G401 (cell line): Measurements from ENCODE around the gene ZNRF1. TPM values are rescaled to one million over a fixed set of nuclear protein-coding genes. Genes with fewer than 3 reads are reported as not detected.
A peak's percentile ranks its signal among the peaks of the same experiment; 100 is the strongest.

Source experiments
- DNase-seq: peaks from one replicate; pipeline ENCODE4 v3.0.0-alpha.2; 2015; ENCODE audit warnings: low spot score
- in situ Hi-C: cut with HindIII; loops from 2 replicates; pipeline ENCODE4 v1.10.0; 2016; ENCODE audit warnings: low sequenced_read_pairs, mixed read lengths
- total RNA-seq: library from RNA; depleted of rRNA; stranded (reverse); fragments of >200 nt; shearing (Covaris generic); gene quantifications from 2 replicates; pipeline ENCODE4 v1.2.3, GENCODE V29; 2014

Gene ZNRF1
- total RNA-seq, 1 experiment from 2014 or later = 21.2 TPM

- in situ Hi-C loops = no loop called here
- DNase-seq = no peak
Observed at GRCh38 chr16:75071621-75072020, 72.8 kb downstream of the ZNRF1 start.

DNA sequence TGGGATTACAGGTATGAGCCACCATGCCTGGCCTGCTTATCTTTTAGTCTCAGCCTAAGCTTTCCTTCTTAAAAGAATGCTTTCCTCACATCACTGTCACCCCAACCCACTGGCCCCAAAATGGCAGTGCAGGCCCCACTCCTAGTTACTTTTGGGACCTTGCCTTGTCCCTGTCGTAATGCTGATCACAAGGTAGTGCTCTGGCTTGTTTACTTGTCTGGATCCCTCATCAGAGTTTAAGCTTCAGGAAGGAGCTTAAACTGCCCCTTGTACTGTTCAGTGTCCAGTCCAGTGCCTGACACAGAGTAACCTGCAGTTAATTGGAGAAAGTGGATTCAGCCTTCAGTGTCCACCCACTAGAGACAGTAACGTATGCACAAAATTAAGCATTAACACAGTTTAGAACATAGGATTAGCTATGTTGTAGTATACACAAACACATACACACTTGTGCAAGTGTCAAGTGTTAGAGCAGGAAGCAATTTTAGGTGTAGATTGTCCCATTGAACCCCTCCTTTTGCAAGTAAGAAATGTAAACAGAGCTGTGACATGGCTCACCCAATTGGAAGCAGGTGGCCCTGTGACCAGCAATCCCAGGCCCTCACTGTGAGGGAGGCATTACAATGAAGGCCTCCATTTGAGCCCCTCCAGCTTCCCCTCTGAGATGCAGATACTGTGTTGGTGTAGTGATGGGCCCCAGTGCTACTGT lies 73.6 kb downstream of the ZNRF1 start:
- in situ Hi-C loops = no loop called here

DNA sequence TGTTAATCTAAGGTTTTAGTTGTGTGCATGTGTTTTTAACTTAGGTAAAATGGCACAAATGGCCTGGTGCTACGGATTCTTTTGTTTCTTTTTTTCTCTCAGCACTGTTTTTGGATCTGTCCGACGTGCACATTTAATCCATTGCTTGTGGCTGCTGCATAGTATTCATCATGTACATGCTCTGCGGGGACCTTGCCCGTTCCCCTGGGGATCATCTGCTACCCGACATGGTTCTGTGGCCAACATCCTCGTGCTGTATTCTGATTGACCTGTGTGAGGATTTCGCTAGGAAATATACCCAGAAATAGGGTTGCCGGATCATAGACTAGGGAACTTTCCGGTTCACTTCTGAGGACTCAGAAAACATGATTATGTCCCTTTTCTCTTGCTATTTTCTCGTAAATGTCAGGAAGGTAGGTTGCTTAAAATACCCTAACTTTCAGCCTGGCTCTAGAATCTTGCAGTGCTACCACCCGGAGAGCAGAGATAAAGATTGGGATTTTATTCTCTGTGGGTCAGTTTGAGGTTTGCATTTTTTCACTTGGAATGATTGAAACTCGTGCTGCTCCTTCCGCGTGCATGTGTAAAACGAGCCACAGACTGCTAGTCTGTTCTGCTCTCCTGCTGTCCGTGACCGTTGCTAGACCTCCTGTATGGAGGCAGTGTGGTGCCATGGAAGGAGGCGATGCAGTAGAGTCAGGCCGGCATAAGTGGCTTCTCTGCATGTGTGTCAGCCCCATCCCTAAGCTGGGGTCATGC lies 74.9 kb downstream of the ZNRF1 start:
- DNase-seq = no peak
- in situ Hi-C loops = no loop called here

More for the DNA sequence above, 73.6 kb downstream of the ZNRF1 start:
- DNase-seq = no peak

- no peak for DNase-seq
- in situ Hi-C loops = no loop called here
Observed at GRCh38 chr16:75074304-75074793, 75.5 kb downstream of the ZNRF1 start.

DNA sequence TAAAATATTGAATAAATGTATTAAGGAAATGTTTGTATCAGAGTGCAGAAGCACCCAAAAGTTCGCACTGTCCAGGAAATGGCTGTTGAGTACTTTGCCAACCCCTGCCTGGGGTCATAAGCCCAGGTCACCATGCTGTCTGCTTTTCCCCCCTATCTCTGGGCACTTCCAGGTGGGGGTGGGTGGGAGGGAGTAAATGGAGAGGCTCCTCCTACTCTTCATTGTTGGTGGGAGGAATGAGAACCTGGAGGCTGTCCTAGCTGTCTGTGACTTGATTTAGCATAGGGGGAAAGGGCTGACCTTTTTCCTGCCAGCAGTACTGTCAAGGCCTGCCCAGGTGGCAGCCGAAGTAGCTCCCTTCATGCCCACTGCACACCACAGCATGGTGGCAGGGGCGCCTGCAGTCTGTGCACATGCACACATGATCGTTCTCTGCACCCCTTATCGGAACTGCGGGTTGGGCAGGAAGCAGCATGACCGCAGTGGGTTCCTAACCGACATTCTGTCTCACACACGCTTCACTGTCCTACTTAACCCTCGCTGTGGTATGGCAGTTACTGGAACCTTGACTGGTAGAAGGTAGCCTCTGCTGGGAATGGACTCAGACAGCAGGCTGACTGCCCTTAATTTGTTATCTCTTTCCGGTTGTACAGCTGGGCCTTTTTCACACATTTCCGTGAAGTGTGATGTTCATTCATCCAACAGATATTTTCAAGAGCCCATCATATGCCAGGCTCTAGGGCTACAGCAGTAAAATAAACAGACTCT lies 76.3 kb downstream of the ZNRF1 start:
- DNase-seq = peak; percentile 79
- in situ Hi-C loops = no loop called here

DNA sequence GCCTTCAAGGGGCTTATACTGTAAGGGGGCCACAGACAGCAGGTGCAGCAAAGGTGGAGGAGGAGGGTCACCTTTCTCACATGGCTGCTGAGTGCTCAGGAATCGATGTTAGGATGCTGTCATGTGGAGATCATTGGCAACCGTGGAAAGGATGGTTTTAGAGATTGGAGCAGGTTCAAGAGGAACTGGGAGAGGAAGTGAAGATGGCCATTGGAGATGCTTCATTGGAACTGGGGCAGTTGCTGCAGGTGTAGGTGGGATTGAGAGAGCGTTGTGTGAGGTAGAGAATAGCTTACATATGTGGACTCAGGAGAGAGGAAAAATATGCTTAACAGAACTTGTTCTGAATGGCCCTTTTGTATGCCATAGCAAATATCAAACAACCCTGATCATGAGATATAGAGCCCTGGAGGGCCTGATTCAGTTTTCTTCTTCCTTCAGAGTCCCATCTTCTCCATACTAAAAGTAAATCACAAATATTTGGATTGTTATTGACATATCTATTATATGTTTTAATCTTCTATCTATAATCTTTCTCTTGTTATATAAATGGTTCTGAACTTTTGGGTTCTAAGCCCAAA lies 77.0 kb downstream of the ZNRF1 start:
- DNase-seq = no peak
- in situ Hi-C loops = no loop called here

- no peak for DNase-seq
- in situ Hi-C loops = no loop called here
Observed at GRCh38 chr16:75078886-75079285, 80.1 kb downstream of the ZNRF1 start.

DNA sequence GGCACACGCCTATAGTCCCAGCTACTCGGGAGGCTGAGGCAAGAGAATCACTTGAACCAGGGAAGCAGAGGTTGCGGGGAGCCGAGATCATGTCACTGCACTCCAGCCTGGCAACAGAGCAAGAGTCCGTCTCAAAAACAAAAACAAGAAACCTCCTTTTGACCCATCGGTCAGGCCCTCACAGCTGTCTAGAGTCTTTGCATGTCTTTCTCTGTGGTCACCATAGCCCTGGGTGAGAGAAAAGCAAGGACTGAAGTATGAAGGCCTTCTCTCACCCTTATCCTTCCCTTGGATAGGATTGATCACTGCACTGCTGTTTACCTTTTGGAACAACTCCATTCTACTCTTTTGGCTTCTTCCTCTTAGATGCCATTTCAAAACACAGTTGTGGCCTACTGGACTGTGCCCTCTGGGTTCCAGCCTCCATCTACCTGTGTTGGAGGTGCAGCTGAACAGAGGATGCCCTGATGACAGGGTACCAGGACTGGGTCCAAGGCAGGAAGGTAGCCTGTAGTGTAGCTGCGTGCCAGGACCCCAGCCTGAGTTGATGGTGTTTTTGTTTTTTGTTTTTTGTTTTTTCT lies 80.6 kb downstream of the ZNRF1 start:
- in situ Hi-C loops = no loop called here

DNA sequence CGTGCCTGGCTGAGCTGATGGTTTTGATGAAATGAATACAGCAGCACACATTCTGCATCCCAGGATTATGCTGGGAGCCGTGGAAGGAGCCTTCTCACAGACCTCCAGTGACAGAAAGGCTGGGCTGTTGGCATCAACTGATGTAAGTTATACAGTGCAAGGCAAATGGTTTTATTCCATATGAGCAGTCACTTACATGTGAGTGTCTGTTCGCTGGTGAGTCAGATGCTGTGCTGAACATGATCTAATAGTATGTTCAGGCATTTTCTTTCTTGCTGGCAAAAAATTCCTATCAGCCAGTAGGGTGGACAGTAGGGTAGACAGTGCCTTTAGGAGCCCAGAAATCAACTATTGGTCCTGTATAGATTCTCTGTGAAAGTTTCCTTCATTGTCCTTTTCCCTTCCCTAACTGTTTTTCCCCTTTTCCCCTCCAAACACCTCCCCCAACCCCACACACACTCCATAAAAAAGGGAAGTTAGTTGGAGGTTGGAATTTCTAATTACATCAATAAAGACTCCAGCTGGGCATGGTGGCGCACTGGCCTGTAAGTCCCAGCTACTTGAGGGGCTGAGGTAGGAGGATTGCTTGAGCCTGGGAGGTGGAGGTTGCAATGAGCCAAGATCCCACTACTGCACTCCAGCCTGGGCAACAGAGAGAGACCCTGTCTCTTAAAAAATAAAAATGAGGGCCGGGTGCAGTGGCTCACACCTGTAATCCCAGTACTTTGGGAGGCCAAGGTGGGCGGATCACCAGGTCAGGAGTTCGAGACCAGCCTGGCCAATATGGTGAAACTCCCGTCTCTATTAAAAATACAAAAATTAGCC lies 81.6 kb downstream of the ZNRF1 start:
- in situ Hi-C loops = no loop called here

More for the DNA sequence above, 80.6 kb downstream of the ZNRF1 start:
- no peak for DNase-seq

GRCh38 chr16:75081179-75081859 lies 82.5 kb downstream of the ZNRF1 start:
- in situ Hi-C loops = no loop called here
- DNase-seq = no peak

More for the DNA sequence above, 81.6 kb downstream of the ZNRF1 start:
- DNase-seq = no peak

- in situ Hi-C loops = no loop called here
- DNase-seq = no peak
Observed at GRCh38 chr16:75083813-75084212, 85.0 kb downstream of the ZNRF1 start.

DNA sequence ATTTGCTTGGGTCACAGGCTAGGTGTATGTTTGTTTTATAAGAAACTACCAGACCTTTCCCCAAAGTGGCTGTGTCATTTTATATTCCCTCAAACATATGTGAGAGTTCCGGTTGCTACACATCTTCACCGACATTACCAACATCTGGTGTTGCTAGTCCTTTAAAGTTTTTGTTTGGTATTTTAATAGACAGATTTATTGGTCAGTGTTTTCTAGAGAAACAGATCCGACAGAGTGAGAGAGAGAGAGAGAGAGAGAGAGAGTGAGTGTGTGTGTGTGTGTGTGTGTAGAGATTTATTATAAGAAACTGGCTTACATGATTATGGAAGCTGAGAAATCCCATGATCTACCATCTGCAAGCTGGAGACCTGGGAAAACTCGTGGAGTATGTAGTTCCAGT lies 86.7 kb downstream of the ZNRF1 start:
- no peak for DNase-seq
- in situ Hi-C loops = no loop called here

- no peak for DNase-seq
- in situ Hi-C loops = no loop called here
Observed at GRCh38 chr16:75086281-75086680, 87.5 kb downstream of the ZNRF1 start.

DNA sequence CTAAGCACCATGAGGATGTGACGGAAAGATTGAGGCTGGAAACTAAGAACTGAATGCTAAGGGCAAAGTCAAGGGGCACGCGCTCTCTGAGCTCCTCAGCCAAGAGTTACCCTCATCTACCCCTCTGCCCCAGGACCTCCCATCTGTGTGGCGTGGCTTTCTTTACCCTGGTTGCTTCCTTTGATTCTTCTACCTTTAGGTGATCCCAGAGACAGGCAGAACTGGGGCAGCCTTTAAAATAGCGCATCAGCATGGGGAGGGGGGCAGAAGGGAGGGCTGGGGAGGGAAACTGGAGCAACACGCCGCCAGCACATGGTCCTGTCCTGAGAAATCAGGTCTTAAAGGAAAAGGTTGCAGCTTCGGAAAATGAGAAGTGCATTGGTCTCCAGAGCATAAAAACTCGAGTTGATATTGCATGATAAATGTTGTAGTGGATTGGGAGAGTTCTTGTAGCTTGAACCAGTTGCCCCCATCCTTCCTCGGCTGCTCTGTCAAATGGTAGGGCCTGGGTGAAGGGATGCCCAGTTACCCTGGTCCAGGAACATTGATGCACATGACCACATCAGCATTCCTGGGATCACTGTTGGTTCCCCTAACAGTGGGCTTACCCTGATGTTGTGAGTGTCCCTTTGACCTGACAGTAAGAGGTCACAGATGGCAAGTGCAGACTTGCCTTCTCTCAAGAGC lies 88.0 kb downstream of the ZNRF1 start:
- in situ Hi-C loops = no loop called here
- no peak for DNase-seq

DNA sequence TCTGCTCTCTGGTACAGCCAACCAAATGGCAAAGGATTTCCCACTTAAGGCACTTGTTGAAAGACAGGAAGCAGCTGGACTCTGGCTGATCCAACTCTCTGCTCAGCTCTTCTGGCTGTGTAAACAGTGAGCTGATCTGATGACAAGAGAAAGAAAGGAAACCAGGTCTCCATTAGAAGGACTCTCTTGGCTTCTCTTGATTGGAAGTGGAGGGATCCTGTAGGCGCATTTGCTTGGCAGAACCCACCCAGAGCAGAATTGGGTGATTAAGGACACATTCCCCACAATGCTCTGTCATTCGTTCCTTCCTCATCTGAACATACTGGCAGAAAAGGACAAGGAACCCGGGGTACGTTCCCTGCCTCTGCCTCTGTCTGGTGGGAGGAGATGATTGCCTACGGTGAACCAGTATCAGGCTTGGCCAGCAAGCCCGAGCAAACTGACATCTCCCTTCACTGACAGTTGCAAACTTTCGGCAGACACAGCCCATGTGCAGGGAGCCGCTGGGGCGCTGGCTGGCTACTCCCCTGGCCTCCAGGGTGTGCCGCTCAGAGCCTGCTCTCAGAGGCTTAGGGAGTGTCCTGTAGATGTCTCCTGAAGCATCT lies 88.7 kb downstream of the ZNRF1 start:
- in situ Hi-C loops = no loop called here
- no peak for DNase-seq

DNA sequence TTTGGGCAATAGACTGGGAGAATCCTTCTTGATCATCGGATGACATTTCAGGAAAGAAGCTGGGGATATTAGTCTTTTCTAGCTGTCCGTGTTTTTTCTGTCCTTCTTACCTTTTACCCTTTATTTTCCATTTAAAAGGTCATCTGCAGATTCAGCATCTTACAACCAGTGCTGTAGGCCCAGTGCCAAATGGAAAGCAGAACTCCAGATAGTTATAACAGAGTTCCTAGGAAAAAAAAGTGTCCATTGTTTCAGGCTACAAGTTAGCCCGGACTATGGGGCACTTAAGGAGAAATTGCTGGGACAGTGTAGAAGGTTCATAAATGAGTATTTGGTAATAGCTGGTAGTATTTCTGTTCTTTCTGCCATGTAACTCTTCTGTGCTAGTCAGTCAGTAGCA lies 89.4 kb downstream of the ZNRF1 start:
- in situ Hi-C loops = no loop called here

GRCh38 chr16:75088934-75089333 lies 90.1 kb downstream of the ZNRF1 start:
- in situ Hi-C loops = no loop called here
- no peak for DNase-seq

More for the DNA sequence above, 89.4 kb downstream of the ZNRF1 start:
- no peak for DNase-seq
